Loucy (cell line): ENCODE results near the gene LIM2.

ENCODE experiments used
- CTCF ChIP-seq: fragments of 200-600 bp; sonication (generic); conservative IDR thresholded peaks from 2 replicates; pipeline ENCODE4 v1.5.1; 2014; ENCODE audit warnings: mild to moderate bottlenecking, antibody characterized with exemption, low read length
- EZH2phosphoT487 ChIP-seq: fragments of 200-600 bp; IDR thresholded peaks from 2 replicates; pipeline ENCODE4 v1.6.1; 2018; ENCODE audit warnings: antibody characterized with exemption, mild to moderate bottlenecking, moderate library complexity, borderline replicate concordance

- TF ChIP-seq CTCF (no peak), EZH2phosphoT487 (no peak)
Measured at GRCh38 chr19:51367565-51368365, 20.0 kb downstream of the LIM2 start.
